ENCODE data around the gene LMNTD2.
"Not testable (repeated sequence)": the region's sequence is repeated elsewhere in the genome, so short reads cannot be mapped to it uniquely, and the experiment has no call there.

Gene LMNTD2

GRCh38 chr11:528166-528814 lies 32.2 kb downstream of the LMNTD2 start:
- H3K36me3 Mint-ChIP-seq (ENCODE audit: insufficient read depth): peaks cover 3% of the 10 kb centered on the region
- no peak overlapping the region for H3K4me3 Mint-ChIP-seq
- no peaks in the 10 kb centered on the region for H3K4me1 Mint-ChIP-seq
- no peak for DNase-seq (ENCODE audit: low spot score in 2 of 2)
- no peaks in the 10 kb centered on the region for H3K9me3 Mint-ChIP-seq
- no peak for ATAC-seq (replicated peaks; ENCODE audit: extremely low read depth, poor library complexity, severe bottlenecking)
- H3K27me3 Mint-ChIP-seq: no peaks in the 10 kb centered on the region
- no peak overlapping the region for H3K27ac Mint-ChIP-seq (ENCODE audit: low read depth)

GRCh38 chr11:526192-526591 lies 34.3 kb downstream of the LMNTD2 start:
- H3K4me3 Mint-ChIP-seq: no peak overlapping the region
- peaks cover 1% of the 10 kb centered on the region for H3K36me3 Mint-ChIP-seq (ENCODE audit: insufficient read depth)
- H3K9me3 Mint-ChIP-seq: no peaks in the 10 kb centered on the region
- no peaks in the 10 kb centered on the region for H3K4me1 Mint-ChIP-seq
- H3K27ac Mint-ChIP-seq (ENCODE audit: low read depth): no peak overlapping the region
- ATAC-seq (replicated peaks; ENCODE audit: extremely low read depth, poor library complexity, severe bottlenecking) (no peak), DNase-seq (ENCODE audit: low spot score in 2 of 2) (no peak)
- no peaks in the 10 kb centered on the region for H3K27me3 Mint-ChIP-seq

- peaks cover 5% of the 10 kb centered on the region for H3K4me1 Mint-ChIP-seq
- no peak for DNase-seq (ENCODE audit: low spot score in 2 of 2)
- H3K27ac Mint-ChIP-seq (ENCODE audit: low read depth): no peak overlapping the region
- no peak overlapping the region for H3K4me3 Mint-ChIP-seq
- H3K27me3 Mint-ChIP-seq: no peaks in the 10 kb centered on the region
- no peak for ATAC-seq (replicated peaks; ENCODE audit: extremely low read depth, poor library complexity, severe bottlenecking)
- H3K9me3 Mint-ChIP-seq: no peaks in the 10 kb centered on the region
- H3K36me3 Mint-ChIP-seq (ENCODE audit: insufficient read depth): peaks cover 3% of the 10 kb centered on the region
These were observed 39.3 kb downstream of the LMNTD2 start for GRCh38 chr11:521177-521688.

DNA sequence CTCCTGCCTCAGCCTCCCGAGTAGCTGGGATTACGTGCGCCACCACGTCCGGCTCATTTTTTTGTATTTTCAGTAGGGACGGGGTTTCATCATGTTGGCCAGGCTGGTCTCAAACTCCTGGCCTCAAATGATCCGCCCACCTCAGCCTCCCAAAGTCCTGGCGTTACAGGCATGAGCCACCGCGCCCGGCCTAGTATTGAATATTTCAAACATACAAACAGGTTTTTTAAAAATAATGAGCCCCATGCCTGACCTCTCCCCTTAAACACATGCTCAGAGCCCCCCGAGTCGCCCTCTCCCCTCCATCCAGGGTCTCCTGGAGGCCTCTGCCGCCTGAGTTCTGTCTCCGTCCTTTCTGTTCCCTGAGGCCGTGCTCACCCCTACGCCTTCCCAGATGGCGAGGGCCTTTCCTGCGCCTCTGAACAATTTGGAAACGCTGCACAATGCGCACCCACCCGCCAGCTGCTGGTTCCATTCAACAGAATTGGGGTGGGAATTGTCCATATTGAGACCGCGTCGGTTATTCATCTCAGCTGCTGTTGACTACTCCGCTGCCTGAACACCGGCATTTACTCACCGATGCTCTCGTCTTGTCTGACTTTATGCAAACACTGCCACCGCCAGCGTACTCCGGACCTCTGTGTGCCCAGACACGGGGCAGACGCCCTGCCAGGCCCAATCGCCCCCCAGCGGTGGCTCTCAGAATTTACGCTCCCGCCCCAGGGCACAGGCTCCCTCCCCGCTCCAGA lies 39.9 kb downstream of the LMNTD2 start:
- ATAC-seq (replicated peaks; ENCODE audit: extremely low read depth, poor library complexity, severe bottlenecking): no peak
- Mint-ChIP-seq H3K9me3 (no peaks in the 10 kb centered on the region), H3K36me3 (ENCODE audit: insufficient read depth) (peaks cover 3% of the 10 kb centered on the region), H3K4me3 (no peak overlapping the region), H3K4me1 (peaks cover 5% of the 10 kb centered on the region), H3K27ac (ENCODE audit: low read depth) (no peak overlapping the region), H3K27me3 (no peaks in the 10 kb centered on the region)
- no peak for DNase-seq (ENCODE audit: low spot score in 2 of 2)

DNA sequence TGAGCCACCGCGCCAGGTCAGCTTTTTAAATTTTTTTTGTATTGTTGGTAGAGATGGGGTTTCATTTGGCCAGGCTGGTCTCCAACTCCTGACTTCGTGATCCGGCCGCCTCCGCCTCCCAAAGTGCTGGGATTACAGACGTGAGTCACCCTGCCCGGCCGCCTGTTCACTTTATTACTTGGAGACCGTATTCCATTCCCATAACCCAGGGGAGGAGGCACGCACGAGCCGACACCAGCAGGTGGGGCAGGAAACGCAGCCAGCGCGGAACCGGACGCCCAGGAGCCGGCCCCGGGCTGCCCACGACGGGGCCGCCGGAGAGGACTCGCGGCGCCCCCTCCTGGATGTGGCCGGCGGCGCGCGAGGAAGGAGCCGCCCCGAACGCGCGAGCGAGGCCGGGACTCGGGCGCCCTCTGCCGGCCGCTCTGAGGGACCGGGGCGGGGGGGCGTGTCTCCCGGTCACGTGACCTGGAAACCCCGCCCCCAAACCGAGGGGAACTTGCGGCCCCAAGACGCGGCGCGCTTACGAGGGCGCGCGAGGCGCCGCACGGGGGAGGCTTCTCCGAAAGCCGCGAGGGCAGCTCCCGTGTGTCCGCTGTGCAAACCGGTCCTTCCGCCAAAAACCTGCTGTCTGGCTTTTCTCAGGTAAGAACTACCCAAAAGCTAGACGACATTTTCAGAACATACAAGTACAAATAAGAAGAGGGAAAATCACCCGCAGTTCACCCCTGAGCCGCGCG lies 41.9 kb downstream of the LMNTD2 start:
- H3K4me3 Mint-ChIP-seq: peak overlapping the region; percentile 74
- no peaks in the 10 kb centered on the region for H3K9me3 Mint-ChIP-seq

GRCh38 chr11:516918-517685 lies 43.4 kb downstream of the LMNTD2 start:
- not testable (repeated sequence) for H3K9me3 Mint-ChIP-seq; H3K4me1 Mint-ChIP-seq; H3K4me3 Mint-ChIP-seq; DNase-seq (ENCODE audit: low spot score in 2 of 2); H3K27me3 Mint-ChIP-seq; ATAC-seq (replicated peaks; ENCODE audit: extremely low read depth, poor library complexity, severe bottlenecking); H3K36me3 Mint-ChIP-seq (ENCODE audit: insufficient read depth)
- H3K27ac Mint-ChIP-seq (ENCODE audit: low read depth): peak overlapping the region; percentile 53

More for the DNA sequence above, 41.9 kb downstream of the LMNTD2 start:
- no peaks in the 10 kb centered on the region for H3K27me3 Mint-ChIP-seq
- peaks cover 5% of the 10 kb centered on the region for H3K4me1 Mint-ChIP-seq
- peaks cover 8% of the 10 kb centered on the region for H3K36me3 Mint-ChIP-seq (ENCODE audit: insufficient read depth)
- peak overlapping the region; percentile 69 for H3K27ac Mint-ChIP-seq (ENCODE audit: low read depth)
- DNase-seq (ENCODE audit: low spot score in 2 of 2) (peak; percentile 81 to 87), ATAC-seq (replicated peaks; ENCODE audit: extremely low read depth, poor library complexity, severe bottlenecking) (peak; percentile 82)

- Mint-ChIP-seq H3K36me3 (ENCODE audit: insufficient read depth) (peaks cover 11% of the 10 kb centered on the region), H3K4me3 (no peak overlapping the region), H3K27ac (ENCODE audit: low read depth) (no peak overlapping the region), H3K9me3 (no peaks in the 10 kb centered on the region), H3K27me3 (no peaks in the 10 kb centered on the region), H3K4me1 (peaks cover 5% of the 10 kb centered on the region)
- DNase-seq (ENCODE audit: low spot score in 2 of 2) (no peak), ATAC-seq (replicated peaks; ENCODE audit: extremely low read depth, poor library complexity, severe bottlenecking) (no peak)
These were observed 44.1 kb downstream of the LMNTD2 start for GRCh38 chr11:516400-516799.

DNA sequence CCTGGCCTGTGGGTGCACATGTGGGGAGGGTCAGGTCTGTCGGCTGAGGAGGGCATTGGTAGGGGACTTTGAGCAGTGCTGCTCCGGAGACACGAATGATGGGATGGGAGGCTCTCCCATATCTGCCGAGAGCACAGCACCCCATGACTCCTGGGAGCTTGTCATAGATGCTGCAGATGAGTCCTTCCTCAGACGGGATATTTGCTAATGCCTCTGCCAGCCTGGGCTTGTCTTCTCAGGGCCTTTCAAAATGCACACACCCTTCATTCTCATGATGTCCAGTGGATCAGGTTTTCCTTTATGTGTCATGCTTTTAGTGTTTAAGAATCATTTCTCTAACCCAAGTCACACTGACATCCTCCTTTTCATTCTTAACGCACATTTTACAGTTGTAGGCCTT lies 45.4 kb downstream of the LMNTD2 start:
- no peaks in the 10 kb centered on the region for H3K9me3 Mint-ChIP-seq
- no peak for ATAC-seq (replicated peaks; ENCODE audit: extremely low read depth, poor library complexity, severe bottlenecking)
- DNase-seq (ENCODE audit: low spot score in 2 of 2): no peak
- H3K4me1 Mint-ChIP-seq: peaks cover 5% of the 10 kb centered on the region
- no peak overlapping the region for H3K27ac Mint-ChIP-seq (ENCODE audit: low read depth)
- no peak overlapping the region for H3K4me3 Mint-ChIP-seq
- H3K36me3 Mint-ChIP-seq (ENCODE audit: insufficient read depth): peaks cover 14% of the 10 kb centered on the region
- H3K27me3 Mint-ChIP-seq: no peaks in the 10 kb centered on the region

DNA sequence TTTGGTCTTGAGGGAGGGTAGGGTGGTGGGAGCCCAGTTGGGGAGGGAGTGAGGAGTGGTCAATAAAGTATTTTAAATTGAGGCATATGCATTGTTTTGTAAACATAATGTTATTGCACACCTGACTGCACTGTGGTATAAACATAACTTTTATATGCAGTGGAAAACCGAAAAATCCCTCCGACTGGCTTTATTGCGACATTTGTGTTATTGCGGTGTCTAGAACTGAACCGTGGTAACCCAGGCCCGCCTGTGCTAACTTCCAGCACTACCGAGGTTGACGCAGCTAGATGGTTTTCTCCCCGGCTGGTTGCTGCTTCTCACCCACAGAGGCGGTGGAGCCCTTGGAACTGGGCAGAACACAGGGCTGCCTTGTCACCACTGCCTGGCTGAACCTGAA lies 45.9 kb downstream of the LMNTD2 start:
- Mint-ChIP-seq H3K36me3 (ENCODE audit: insufficient read depth) (peaks cover 17% of the 10 kb centered on the region), H3K4me3 (no peak overlapping the region), H3K4me1 (peaks cover 5% of the 10 kb centered on the region), H3K9me3 (no peaks in the 10 kb centered on the region), H3K27me3 (no peaks in the 10 kb centered on the region), H3K27ac (ENCODE audit: low read depth) (no peak overlapping the region)
- ATAC-seq (replicated peaks; ENCODE audit: extremely low read depth, poor library complexity, severe bottlenecking) (no peak), DNase-seq (ENCODE audit: low spot score in 2 of 2) (no peak)

DNA sequence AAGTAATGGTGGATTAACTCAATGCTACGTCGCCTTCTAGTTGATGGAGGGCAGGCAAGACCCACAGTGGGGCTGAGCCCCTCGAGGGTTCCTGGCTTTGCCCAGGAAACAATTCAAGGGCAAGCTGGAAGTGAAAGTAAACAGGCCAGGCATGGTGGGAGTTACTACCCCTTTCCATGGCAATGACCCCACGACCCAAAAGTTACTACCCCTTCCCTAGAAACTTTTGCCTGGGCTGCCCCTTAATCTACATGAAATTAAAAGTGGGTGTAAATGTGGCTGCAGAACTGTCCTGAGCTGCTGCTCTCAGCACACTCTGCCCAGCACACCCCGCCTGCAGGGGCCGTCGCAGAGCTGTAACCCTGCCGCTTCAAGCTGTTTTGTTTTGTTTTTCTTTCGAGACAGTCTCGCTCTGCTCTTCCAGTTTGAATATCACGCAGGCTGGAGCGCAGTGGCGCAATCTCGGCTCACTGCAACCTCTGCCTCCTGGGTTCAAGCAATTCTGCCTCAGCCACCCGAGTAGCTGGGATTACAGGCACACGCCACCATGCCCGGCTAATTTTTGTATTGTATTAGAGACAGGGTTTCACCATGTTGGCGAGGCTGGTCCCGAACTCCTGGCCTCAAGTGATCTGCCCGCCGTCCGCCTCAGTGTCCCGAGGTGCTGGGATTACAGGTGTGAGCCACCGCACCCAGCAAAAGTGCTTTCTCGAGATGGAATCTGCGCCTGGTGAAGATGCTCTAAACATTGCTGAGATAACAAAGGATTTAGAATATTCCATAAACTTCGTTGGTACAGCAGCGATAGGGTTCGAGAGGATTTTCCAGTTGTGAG lies 47.6 kb downstream of the LMNTD2 start:
- Mint-ChIP-seq H3K4me3 (no peak overlapping the region), H3K4me1 (no peaks in the 10 kb centered on the region), H3K27ac (ENCODE audit: low read depth) (no peak overlapping the region), H3K27me3 (no peaks in the 10 kb centered on the region), H3K36me3 (ENCODE audit: insufficient read depth) (peaks cover 18% of the 10 kb centered on the region), H3K9me3 (no peaks in the 10 kb centered on the region)
- ATAC-seq (replicated peaks; ENCODE audit: extremely low read depth, poor library complexity, severe bottlenecking) (no peak), DNase-seq (ENCODE audit: low spot score in 2 of 2) (no peak)

- Mint-ChIP-seq H3K36me3 (ENCODE audit: insufficient read depth) (peaks cover 29% of the 10 kb centered on the region), H3K4me1 (peaks cover 9% of the 10 kb centered on the region), H3K9me3 (no peaks in the 10 kb centered on the region), H3K27ac (ENCODE audit: low read depth) (no peak overlapping the region), H3K4me3 (peak overlapping the region; percentile 57), H3K27me3 (no peaks in the 10 kb centered on the region)
- ATAC-seq (replicated peaks; ENCODE audit: extremely low read depth, poor library complexity, severe bottlenecking) (no peak), DNase-seq (ENCODE audit: low spot score in 2 of 2) (no peak)
These were observed 51.6 kb downstream of the LMNTD2 start for GRCh38 chr11:508956-509355.
